H1 (cell line): ENCODE results near the gene FAM170B. TPM values are rescaled to one million over a fixed set of nuclear protein-coding genes. Genes with fewer than 3 reads are reported as not detected.

Experiments
- CTCF ChIA-PET: fragments of 300-600 bp; sonication (Branson Sonifier 250); formaldehyde crosslinking; loops from one replicate; lab custom pipeline; 2021; ENCODE audit not compliant: partially characterized antibody; lab: Charles Lee
- POLR2A ChIA-PET: fragments of 300-600 bp; sonication (Branson Sonifier 250); formaldehyde crosslinking; loops from one replicate; lab custom pipeline; 2021; ENCODE audit warnings: inconsistent platforms; ENCODE audit not compliant: partially characterized antibody; lab: Charles Lee
- DNase-seq, 2 experiments: peaks; one replicate each; pipeline versions ENCODE4 v3.0.0 to v3.0.0-alpha.2; 2010 to 2022; ENCODE audit warnings: low spot score in 2 of 2, low read depth in 1 of 2, mixed read lengths in 1 of 2
- FAIRE-seq: peaks from 2 replicates; lab custom pipeline; 2011; peaks lifted over from hg19 to GRCh38; lab: Jason Lieb, UNC
- H2AFZ ChIP-seq: 2 replicates; pipeline ENCODE4 v1.8.1; 2012; ENCODE audit warnings: low read length, inconsistent platforms
- H2AK5ac ChIP-seq: 2 replicates; pipeline ENCODE4 v1.6.1; 2013; ENCODE audit warnings: low read depth, low read length
- H2BK120ac ChIP-seq: replicated peaks from 2 replicates; pipeline ENCODE3; 2013; ENCODE audit warnings: low read depth, low read length, inconsistent platforms
- H2BK12ac ChIP-seq: 2 replicates; pipeline ENCODE4 v1.6.1; 2013; ENCODE audit warnings: low read depth, low read length
- H2BK15ac ChIP-seq: 2 replicates; pipeline ENCODE4 v1.6.1; 2013; ENCODE audit warnings: low read length
- H2BK20ac ChIP-seq: 2 replicates; pipeline ENCODE4 v1.6.1; 2013; ENCODE audit warnings: low read length
- H2BK5ac ChIP-seq: 2 replicates; pipeline ENCODE4 v1.6.1; 2013; ENCODE audit warnings: low read depth, low read length
- H3K14ac ChIP-seq: 2 replicates; pipeline ENCODE4 v1.6.1; 2013; ENCODE audit warnings: inconsistent platforms; ENCODE audit not compliant: insufficient read length
- H3K18ac ChIP-seq: 2 replicates; pipeline ENCODE4 v1.6.1; 2013; ENCODE audit warnings: low read length; ENCODE audit errors: extremely low read depth
- H3K23ac ChIP-seq: 2 replicates; pipeline ENCODE4 v1.6.1; 2013; ENCODE audit warnings: inconsistent platforms; ENCODE audit not compliant: insufficient read length
- H3K23me2 ChIP-seq: 2 replicates; pipeline ENCODE4 v1.6.1; 2013; ENCODE audit warnings: low read depth, low read length
- H3K27ac ChIP-seq: 2 replicates; pipeline ENCODE4 v1.6.1; 2011; ENCODE audit warnings: low read depth, low read length, inconsistent platforms
- H3K27me3 ChIP-seq, 4 experiments: replicated peaks in 1 of 4; 1 replicate in 1 of 4; 2 replicates in 3 of 4; pipeline versions ENCODE4 v1.6.1 to v1.8.1; 2011 to 2013; ENCODE audit warnings: low read length in 3 of 4, mild to moderate bottlenecking in 3 of 4, inconsistent platforms in 2 of 4, mixed read lengths in 2 of 4, moderate library complexity in 1 of 4; ENCODE audit not compliant: control insufficient read depth in 3 of 4, insufficient read depth in 3 of 4; ENCODE audit errors: extremely low read depth in 1 of 4
- H3K36me3 ChIP-seq, 4 experiments: 2 replicates each; pipeline versions ENCODE4 v1.6.1 to v1.8.1; 2011 to 2013; ENCODE audit warnings: mild to moderate bottlenecking in 4 of 4, low read length in 3 of 4, moderate library complexity in 2 of 4, control low read depth in 1 of 4, inconsistent platforms in 1 of 4; ENCODE audit not compliant: insufficient read depth in 4 of 4, control insufficient read depth in 2 of 4
- H3K4ac ChIP-seq: replicated peaks from 2 replicates; pipeline ENCODE3; 2013; ENCODE audit warnings: low read length, low read depth, mixed read lengths, inconsistent platforms; ENCODE audit not compliant: insufficient read length
- H3K4me1 ChIP-seq, 4 experiments: replicated peaks in 1 of 4; 1 replicate in 1 of 4; 2 replicates in 3 of 4; pipeline versions ENCODE4 v1.6.1 to v1.8.1; 2011 to 2013; ENCODE audit warnings: low read length in 3 of 4, inconsistent platforms in 2 of 4, mixed read lengths in 1 of 4; ENCODE audit not compliant: insufficient read depth in 4 of 4, control insufficient read depth in 3 of 4
- H3K4me2 ChIP-seq, 2 experiments: 2 replicates each; pipeline versions ENCODE4 v1.6.1 to v1.8.1; 2011 to 2013; ENCODE audit warnings: low read depth in 2 of 2, low read length in 2 of 2, control low read depth in 1 of 2, inconsistent platforms in 1 of 2, mild to moderate bottlenecking in 1 of 2; ENCODE audit not compliant: insufficient read depth in 1 of 2
- H3K4me3 ChIP-seq, 4 experiments: fragments of 200-600, 300-600 bp in 1 of 4; sonication (generic), shearing (Covaris generic), sonication (Bioruptor Twin) in 1 of 4; 2 replicates each; pipeline versions ENCODE4 v1.5.1 to v1.8.1; 2011 to 2016; ENCODE audit warnings: low read length in 4 of 4, low read depth in 3 of 4, control low read depth in 2 of 4, inconsistent platforms in 2 of 4, mild to moderate bottlenecking in 2 of 4, mixed read lengths in 1 of 4, moderate library complexity in 1 of 4; ENCODE audit not compliant: insufficient read depth in 2 of 4; ENCODE audit errors: extremely low read depth in 1 of 4
- H3K56ac ChIP-seq: replicated peaks from 2 replicates; pipeline ENCODE3; 2013; ENCODE audit warnings: low read depth, mild to moderate bottlenecking, mixed read lengths, low read length, inconsistent platforms; ENCODE audit not compliant: insufficient read length
- H3K79me1 ChIP-seq: 2 replicates; pipeline ENCODE4 v1.6.1; 2013; ENCODE audit warnings: low read depth, low read length, control low read depth
- H3K79me2 ChIP-seq, 2 experiments: 2 replicates each; pipeline versions ENCODE4 v1.6.1 to v1.8.1; 2012 to 2013; ENCODE audit warnings: low read length in 2 of 2, mild to moderate bottlenecking in 2 of 2, inconsistent platforms in 1 of 2; ENCODE audit not compliant: insufficient read depth in 2 of 2, control insufficient read depth in 1 of 2
- H3K9ac ChIP-seq, 4 experiments: replicated peaks in 1 of 4; 1 replicate in 1 of 4; 2 replicates in 3 of 4; pipeline versions ENCODE4 v1.6.1 to v1.8.1; 2011 to 2013; ENCODE audit warnings: low read depth in 3 of 4, low read length in 3 of 4, control low read depth in 2 of 4, mild to moderate bottlenecking in 2 of 4, moderate library complexity in 2 of 4, inconsistent platforms in 1 of 4; ENCODE audit errors: extremely low read depth in 1 of 4
- H3K9me3 ChIP-seq, 2 experiments: 2 replicates each; pipeline versions ENCODE4 v1.6.1 to v1.8.1; 2012 to 2013; ENCODE audit warnings: mild to moderate bottlenecking in 2 of 2, moderate library complexity in 2 of 2, control low read depth in 1 of 2, inconsistent platforms in 1 of 2, low read depth in 1 of 2, low read length in 1 of 2, mixed read lengths in 1 of 2; ENCODE audit not compliant: insufficient read depth in 2 of 2
- H4K20me1 ChIP-seq, 2 experiments: replicated peaks in 1 of 2; 2 replicates each; pipeline versions ENCODE3 to v1.8.1; 2011 to 2013; ENCODE audit warnings: inconsistent platforms in 2 of 2, low read length in 2 of 2, mild to moderate bottlenecking in 1 of 2; ENCODE audit not compliant: insufficient read depth in 2 of 2, control insufficient read depth in 1 of 2
- H4K5ac ChIP-seq: 2 replicates; pipeline ENCODE4 v1.6.1; 2013; ENCODE audit warnings: low read length, low read depth, mixed read lengths, inconsistent platforms; ENCODE audit not compliant: insufficient read length
- H4K8ac ChIP-seq: 2 replicates; pipeline ENCODE4 v1.8.0; 2013; ENCODE audit warnings: mild to moderate bottlenecking, moderate library complexity, low read length, inconsistent platforms; ENCODE audit not compliant: insufficient read depth; ENCODE audit errors: extremely low read depth
- H4K91ac ChIP-seq: replicated peaks from 2 replicates; pipeline ENCODE3; 2013; ENCODE audit warnings: low read length, mixed read lengths, inconsistent platforms; ENCODE audit not compliant: insufficient read length
- ATF2 ChIP-seq: IDR thresholded peaks from 2 replicates; pipeline ENCODE4 v1.6.1; 2012; ENCODE audit warnings: low read length, inconsistent platforms
- BACH1 ChIP-seq: IDR thresholded peaks from 2 replicates; pipeline ENCODE4 v1.6.1; 2012; ENCODE audit warnings: low read length, improper control_type of control experiment
- CBX5 ChIP-seq: fragments of 300-800, 300-1000 bp; sonication (generic); IDR thresholded peaks from 2 replicates; pipeline ENCODE4 v1.7.1; 2016; ENCODE audit warnings: antibody characterized with exemption, low read length, low read depth
- RAD21 ChIP-seq, 2 experiments: IDR thresholded peaks in 1 of 2; conservative IDR thresholded peaks in 1 of 2; 2 replicates each; pipeline ENCODE4 v1.6.1; 2011; ENCODE audit warnings: low read depth in 2 of 2, low read length in 2 of 2, improper control_type of control experiment in 1 of 2, inconsistent platforms in 1 of 2, mild to moderate bottlenecking in 1 of 2, moderate library complexity in 1 of 2
- RNF2 ChIP-seq: fragments of 200-900, 300-1000 bp; sonication (generic); IDR thresholded peaks from 2 replicates; pipeline ENCODE4 v1.7.1; 2016; ENCODE audit warnings: borderline replicate concordance, low read depth, mild to moderate bottlenecking, antibody characterized with exemption, low read length; ENCODE audit not compliant: poor library complexity, severe bottlenecking; ENCODE audit errors: missing control alignments
- RXRA ChIP-seq: IDR thresholded peaks from 2 replicates; pipeline ENCODE4 v1.6.1; 2011; ENCODE audit warnings: low read depth, mild to moderate bottlenecking, low read length, moderate library complexity; ENCODE audit not compliant: insufficient read depth
- SIX5 ChIP-seq: IDR thresholded peaks from 2 replicates; pipeline ENCODE4 v1.6.1; 2011; ENCODE audit warnings: mild to moderate bottlenecking, low read depth, low read length
- TBP ChIP-seq: IDR thresholded peaks from 2 replicates; pipeline ENCODE4 v1.6.1; 2011; ENCODE audit warnings: low read depth, low read length, improper control_type of control experiment
- TEAD4 ChIP-seq: IDR thresholded peaks from 2 replicates; pipeline ENCODE4 v1.6.1; 2012; ENCODE audit warnings: low read depth, low read length, inconsistent platforms, mixed read lengths
- WGBS, 2 experiments: shearing (Covaris generic) in 1 of 2; methylation state at CpG; one replicate each; pipeline versions ENCODE4 v1.1.6 to v1.1.7; 2013 to 2015; ENCODE audit warnings: low lambda C conversion rate in 2 of 2, mixed read lengths in 2 of 2, inconsistent platforms in 1 of 2, low coverage in 1 of 2, missing lambda C conversion rate in 1 of 2; ENCODE audit not compliant: insufficient replicate concordance in 2 of 2, insufficient coverage in 1 of 2, insufficient read length in 1 of 2; ENCODE audit errors: extremely low coverage in 1 of 2, missing lambda C conversion rate in 1 of 2; 5-methylcytosine and 5-hydroxymethylcytosine counted together
- polyA plus RNA-seq, 7 experiments: library from polyadenylated mRNA; depleted of rRNA in 3 of 7; stranded (reverse) in 5 of 7; unstranded in 2 of 7; fragments of >200 nt in 5 of 7; fragments of 200-250 nt in 2 of 7; gene quantifications; 1 replicate in 5 of 7; 2 replicates in 1 of 7; 4 replicates in 1 of 7; pipeline versions ENCODE4 v1.2.1 to v1.2.3, GENCODE V29; 2011 to 2013; ENCODE audit warnings: missing spikeins in 2 of 7, mixed read lengths in 2 of 7
- total RNA-seq: library from RNA; stranded (reverse); fragmentation: NEBNext Ultra II Directional; extraction: Animal tissue kit (Norgen Biotek cat#: 25700); gene quantifications from 2 replicates; pipeline ENCODE4 v1.2.1, GENCODE V29; 2021

The FAM170B gene
- total and polyA plus RNA-seq, 2 of the 8 experiments (the other 6 are each of a cell fraction or from before 2014, with no cell fraction given) = not detected

GRCh38 chr10:49166484-49167400 is 32.9 kb upstream of the FAM170B start:
- H3K18ac ChIP-seq = no peak overlapping the region
- no peak overlapping the region for H3K56ac ChIP-seq
- H3K4me3 ChIP-seq = no peak overlapping the region
- H3K14ac ChIP-seq = no peak overlapping the region
- H4K8ac ChIP-seq = no peak overlapping the region
- TF ChIP-seq CBX5 (no peak), ATF2 (no peak), SIX5 (no peak), BACH1 (no peak), RNF2 (no peak), RAD21 (IDR thresholded peaks at IDR 0.05 in 1 of 2, conservative IDR thresholded peaks at IDR 0.05 in 1 of 2; ENCODE audit: low read depth in 2 of 2, low read length in 2 of 2) (no peak), TBP (no peak), RXRA (no peak), TEAD4 (no peak)
- no peaks in the 10 kb centered on the region for H3K9me3 ChIP-seq
- H3K4me1 ChIP-seq = no peaks in the 10 kb centered on the region; a peak in 1 of 7 replicates
- POLR2A ChIA-PET = interaction anchor here (0.6 kb wide), 1 partner anchor 19 kb away, joined by 3 read pairs; no protein-coding TSS in a partner anchor
- no peaks in the 10 kb centered on the region for H3K79me2 ChIP-seq
- H2BK15ac ChIP-seq = no peak overlapping the region
- H4K5ac ChIP-seq = no peak overlapping the region
- no peak overlapping the region for H2AK5ac ChIP-seq
- no peaks in the 10 kb centered on the region for H3K79me1 ChIP-seq
- H3K27me3 ChIP-seq = no peaks in the 10 kb centered on the region; a peak in 1 of 7 replicates
- no peak overlapping the region for H2BK120ac ChIP-seq
- H4K91ac ChIP-seq = no peak overlapping the region
- H3K4me2 ChIP-seq = no peak overlapping the region
- H2BK12ac ChIP-seq = no peak overlapping the region
- CTCF ChIA-PET = interaction anchor here (0.8 to 1.5 kb wide), 8 partner anchors 12 to 509 kb away, joined by 3 to 8 read pairs (median 3); no protein-coding TSS in a partner anchor
- H3K9ac ChIP-seq = no peak overlapping the region
- DNase-seq = no peak
- H2BK20ac ChIP-seq = no peak overlapping the region
- no peaks in the 10 kb centered on the region for H4K20me1 ChIP-seq
- no peak overlapping the region for H3K4ac ChIP-seq
- no peak overlapping the region for H2BK5ac ChIP-seq
- no peak for FAIRE-seq
- H3K23ac ChIP-seq = no peak overlapping the region
- H2AFZ ChIP-seq = no peak overlapping the region
- no peaks in the 10 kb centered on the region for H3K36me3 ChIP-seq
- H3K23me2 ChIP-seq = no peaks in the 10 kb centered on the region
- H3K27ac ChIP-seq = no peak overlapping the region
- 92% methylated on average over 14 of the region's 14 CpGs; no CpG with 5 or more reads in 1 of the 2 experiments for WGBS, 2 experiments
